ENCODE results near the gene PRR7.

DNA sequence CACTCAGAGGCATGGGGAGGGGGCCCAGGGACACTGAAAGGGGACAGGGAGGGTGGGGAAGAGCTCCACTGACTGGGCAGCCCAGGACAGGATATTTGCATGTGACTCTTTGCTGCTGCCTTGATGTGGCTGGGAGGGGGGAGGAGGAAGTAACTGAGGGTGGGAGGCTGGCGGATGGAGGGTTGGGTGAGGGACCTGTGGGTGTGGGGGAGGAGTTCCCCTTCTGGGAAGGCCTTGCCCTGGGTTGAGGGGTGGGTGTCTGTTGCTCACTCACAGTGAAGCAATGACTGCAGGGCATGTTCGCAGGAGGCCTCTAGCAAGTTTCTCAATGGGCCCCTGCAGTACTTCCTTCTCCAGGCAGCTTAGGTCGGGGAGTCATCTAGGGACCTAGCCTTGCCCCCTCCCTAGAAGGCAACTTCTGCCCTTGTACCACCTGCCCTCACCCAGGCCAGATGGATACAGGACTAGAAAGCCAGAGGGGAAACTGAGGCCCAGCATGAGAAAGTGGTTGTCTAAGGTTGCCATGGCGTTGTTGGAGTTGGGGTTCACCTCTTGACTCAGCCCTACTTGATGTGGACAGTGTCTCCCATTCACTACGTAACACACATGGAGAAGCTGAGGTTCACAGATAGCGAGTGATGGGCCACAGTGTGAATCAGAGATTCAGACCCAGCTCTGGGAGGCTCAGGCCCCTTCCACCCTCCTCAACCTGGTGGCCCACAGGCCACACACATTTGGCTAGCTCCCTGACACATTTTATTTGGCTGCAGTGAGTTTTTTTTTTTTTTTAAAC is 17.2 kb upstream of the PRR7 start:
- TF ChIP-seq, protein P1, sequence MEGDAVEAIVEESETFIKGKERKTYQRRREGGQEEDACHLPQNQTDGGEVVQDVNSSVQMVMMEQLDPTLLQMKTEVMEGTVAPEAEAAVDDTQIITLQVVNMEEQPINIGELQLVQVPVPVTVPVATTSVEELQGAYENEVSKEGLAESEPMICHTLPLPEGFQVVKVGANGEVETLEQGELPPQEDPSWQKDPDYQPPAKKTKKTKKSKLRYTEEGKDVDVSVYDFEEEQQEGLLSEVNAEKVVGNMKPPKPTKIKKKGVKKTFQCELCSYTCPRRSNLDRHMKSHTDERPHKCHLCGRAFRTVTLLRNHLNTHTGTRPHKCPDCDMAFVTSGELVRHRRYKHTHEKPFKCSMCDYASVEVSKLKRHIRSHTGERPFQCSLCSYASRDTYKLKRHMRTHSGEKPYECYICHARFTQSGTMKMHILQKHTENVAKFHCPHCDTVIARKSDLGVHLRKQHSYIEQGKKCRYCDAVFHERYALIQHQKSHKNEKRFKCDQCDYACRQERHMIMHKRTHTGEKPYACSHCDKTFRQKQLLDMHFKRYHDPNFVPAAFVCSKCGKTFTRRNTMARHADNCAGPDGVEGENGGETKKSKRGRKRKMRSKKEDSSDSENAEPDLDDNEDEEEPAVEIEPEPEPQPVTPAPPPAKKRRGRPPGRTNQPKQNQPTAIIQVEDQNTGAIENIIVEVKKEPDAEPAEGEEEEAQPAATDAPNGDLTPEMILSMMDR (IDR thresholded peaks at IDR 0.05; ENCODE audit: low read length) = no peak
- TF ChIP-seq EZH2 (optimal IDR thresholded peaks at IDR 0.05; ENCODE audit: low read depth, low read length) = no peak
- no peak for TF ChIP-seq EZH2phosphoT487 (IDR thresholded peaks at IDR 0.05; ENCODE audit: low read length)

Measured in MM.1S (cell line).